SK-N-SH (cell line): ENCODE data around the gene RCOR3. TPM values are rescaled to one million over a fixed set of nuclear protein-coding genes. Genes with fewer than 3 reads are reported as not detected.

ENCODE experiments used
- CTCF ChIA-PET: fragments of 300-600, 350-600 bp; formaldehyde crosslinking; extraction: SDS; loops from one replicate; lab custom pipeline; 2021; lab: Yijun Ruan, JAX
- POLR2A ChIA-PET: fragments of 350-600 bp; sonication (Branson Sonifier 250); formaldehyde crosslinking; extraction: SDS; loops from one replicate; lab custom pipeline; 2020; ENCODE audit warnings: antibody characterized with exemption, inconsistent platforms; lab: Yijun Ruan, JAX
- DNase-seq: peaks from one replicate; pipeline ENCODE4 v3.0.0; 2012
- H2AFZ ChIP-seq: fragments of 200-600 bp; sonication (generic); 2 replicates; pipeline ENCODE4 v1.8.1; 2016; ENCODE audit warnings: antibody characterized with exemption, mild to moderate bottlenecking, low read depth
- H3F3A ChIP-seq: fragments of 200-600 bp; sonication (generic); replicated peaks from 2 replicates; pipeline ENCODE3; 2016; ENCODE audit warnings: antibody characterized with exemption, mild to moderate bottlenecking; ENCODE audit not compliant: insufficient read depth
- H3K27ac ChIP-seq, 2 experiments: fragments of 200-500 bp in 1 of 2; fragments of 200-600 bp in 1 of 2; sonication (Bioruptor generic) in 1 of 2; sonication (generic), shearing (Covaris generic) in 1 of 2; 2 replicates each; pipeline versions ENCODE4 v1.5.1 to v1.6.1; 2014 to 2016; ENCODE audit warnings: low read depth in 2 of 2, inconsistent platforms in 1 of 2, low read length in 1 of 2, mild to moderate bottlenecking in 1 of 2, mixed read lengths in 1 of 2
- H3K27me3 ChIP-seq: fragments of 200-600 bp; sonication (generic), shearing (Covaris generic); 2 replicates; pipeline ENCODE4 v1.6.1; 2016; ENCODE audit warnings: mixed run types; ENCODE audit not compliant: insufficient read depth
- H3K36me3 ChIP-seq, 2 experiments: fragments of 200-500 bp in 1 of 2; fragments of 200-600 bp in 1 of 2; sonication (Bioruptor generic) in 1 of 2; sonication (generic) in 1 of 2; replicated peaks in 1 of 2; 2 replicates each; pipeline versions ENCODE3 to v1.5.1; 2014 to 2016; ENCODE audit warnings: low read length in 1 of 2, mild to moderate bottlenecking in 1 of 2; ENCODE audit not compliant: insufficient read depth in 2 of 2, control insufficient read depth in 1 of 2
- H3K4me1 ChIP-seq, 2 experiments: fragments of 200-500 bp in 1 of 2; fragments of 200-600 bp in 1 of 2; sonication (Bioruptor generic) in 1 of 2; sonication (generic), shearing (Covaris generic) in 1 of 2; 2 replicates each; pipeline versions ENCODE4 v1.5.1 to v1.6.1; 2014 to 2016; ENCODE audit warnings: low read depth in 1 of 2, low read length in 1 of 2, mixed run types in 1 of 2; ENCODE audit not compliant: insufficient read depth in 2 of 2, control insufficient read depth in 1 of 2
- H3K4me2 ChIP-seq: fragments of 200-600 bp; sonication (generic), shearing (Covaris generic); 2 replicates; pipeline ENCODE4 v1.6.1; 2017; ENCODE audit warnings: mixed run types
- H3K4me3 ChIP-seq, 2 experiments: fragments of 200-500 bp in 1 of 2; fragments of 200-600 bp in 1 of 2; sonication (Bioruptor generic) in 1 of 2; sonication (generic), shearing (Covaris generic) in 1 of 2; 2 replicates each; pipeline versions ENCODE4 v1.5.1 to v1.8.1; 2014 to 2016; ENCODE audit warnings: low read depth in 2 of 2, inconsistent platforms in 1 of 2, low read length in 1 of 2, mild to moderate bottlenecking in 1 of 2, mixed read lengths in 1 of 2, moderate library complexity in 1 of 2
- H3K79me2 ChIP-seq: fragments of 200-600 bp; sonication (generic); 2 replicates; pipeline ENCODE4 v1.8.1; 2017; ENCODE audit warnings: mild to moderate bottlenecking; ENCODE audit not compliant: insufficient read depth
- H3K9ac ChIP-seq: fragments of 200-600 bp; sonication (generic); 2 replicates; pipeline ENCODE4 v1.6.1; 2017; ENCODE audit warnings: mixed run types
- H3K9me2 ChIP-seq: fragments of 200-600 bp; sonication (generic); 2 replicates; pipeline ENCODE4 v1.6.1; 2017; ENCODE audit warnings: mixed run types
- H3K9me3 ChIP-seq: fragments of 200-600 bp; sonication (generic); 2 replicates; pipeline ENCODE4 v1.6.1; 2017; ENCODE audit warnings: mixed run types, mild to moderate bottlenecking, moderate library complexity
- H4K20me1 ChIP-seq: fragments of 200-600 bp; sonication (generic); 2 replicates; pipeline ENCODE4 v1.6.1; 2017; ENCODE audit warnings: mild to moderate bottlenecking, mixed run types; ENCODE audit not compliant: insufficient read depth
- ELF1 ChIP-seq: IDR thresholded peaks from 2 replicates; pipeline ENCODE4 v1.4.0; 2012
- EP300 ChIP-seq, 2 experiments: IDR thresholded peaks; 2 replicates each; pipeline versions ENCODE4 v1.4.0 to v1.6.1; 2012; ENCODE audit warnings: borderline replicate concordance in 1 of 2, low read depth in 1 of 2, low read length in 1 of 2
- FOSL2 ChIP-seq: IDR thresholded peaks from 2 replicates; pipeline ENCODE4 v1.4.0; 2012; ENCODE audit warnings: low read depth, mild to moderate bottlenecking, moderate library complexity, borderline replicate concordance
- FOXJ3 ChIP-seq: sonication (generic); formaldehyde crosslinking; IDR thresholded peaks from 2 replicates; pipeline ENCODE4 v1.5.1; 2020; ENCODE audit warnings: mild to moderate bottlenecking, missing genetic modification reagents
- FOXM1 ChIP-seq: IDR thresholded peaks from 2 replicates; pipeline ENCODE4 v1.4.0; 2012; ENCODE audit warnings: low read depth, mild to moderate bottlenecking
- GABPA ChIP-seq: IDR thresholded peaks from 2 replicates; pipeline ENCODE4 v1.4.0; 2012; ENCODE audit warnings: low read depth, mild to moderate bottlenecking
- MEF2A ChIP-seq: IDR thresholded peaks from 2 replicates; pipeline ENCODE4 v1.4.0; 2012; ENCODE audit warnings: low read depth, borderline replicate concordance
- MXI1 ChIP-seq: IDR thresholded peaks from 2 replicates; pipeline ENCODE4 v1.6.1; 2012; ENCODE audit warnings: mild to moderate bottlenecking, low read depth, low read length, improper control_type of control experiment
- NFIC ChIP-seq: IDR thresholded peaks from 2 replicates; pipeline ENCODE4 v1.4.0; 2012; ENCODE audit warnings: borderline replicate concordance
- POLR2AphosphoS5 ChIP-seq: IDR thresholded peaks from 2 replicates; pipeline ENCODE4 v1.6.1; 2012; ENCODE audit warnings: low read depth, low read length
- SIN3A ChIP-seq: IDR thresholded peaks from 2 replicates; pipeline ENCODE4 v1.6.1; 2012; ENCODE audit warnings: low read depth, mild to moderate bottlenecking, low read length, moderate library complexity, borderline replicate concordance
- WGBS: methylation state at CpG from one replicate; pipeline ENCODE4 v1.1.6; 2017; ENCODE audit warnings: low lambda C conversion rate; 5-methylcytosine and 5-hydroxymethylcytosine counted together
- polyA plus RNA-seq, 3 experiments: library from polyadenylated mRNA; depleted of rRNA; stranded (reverse); fragments of >200 nt; gene quantifications; 2 replicates each; pipeline ENCODE4 v1.2.3, GENCODE V29; 2012
- TF ChIP-seq, protein P1 (sequence below): IDR thresholded peaks from 2 replicates; pipeline ENCODE4; 2012
- TF ChIP-seq, protein P2 (sequence below): fragments of 150-350 bp; IDR thresholded peaks from 2 replicates; pipeline ENCODE4 v1.6.1; 2016; ENCODE audit warnings: mild to moderate bottlenecking, low read depth, low read length
- TF ChIP-seq, protein P3 (sequence below): IDR thresholded peaks from 2 replicates; pipeline ENCODE4 v1.4.0; 2012; ENCODE audit warnings: low read depth
- TF ChIP-seq, protein P4 (sequence below): IDR thresholded peaks from 2 replicates; pipeline ENCODE4 v1.4.0; 2012; ENCODE audit warnings: low read depth, borderline replicate concordance
- TF ChIP-seq, protein P5 (sequence below): fragments of 150-350 bp; IDR thresholded peaks from 2 replicates; pipeline ENCODE4 v1.6.1; 2017; ENCODE audit warnings: antibody characterized with exemption, low read length, low read depth, borderline replicate concordance
- TF ChIP-seq, protein P6 (sequence below): IDR thresholded peaks from 2 replicates; pipeline ENCODE4 v1.6.1; 2012; ENCODE audit warnings: mild to moderate bottlenecking, low read depth, low read length, moderate library complexity

The RCOR3 gene
- polyA plus RNA-seq, 1 of the 3 experiments (the other 2 are of a cell fraction) = 18.7 TPM

DNA sequence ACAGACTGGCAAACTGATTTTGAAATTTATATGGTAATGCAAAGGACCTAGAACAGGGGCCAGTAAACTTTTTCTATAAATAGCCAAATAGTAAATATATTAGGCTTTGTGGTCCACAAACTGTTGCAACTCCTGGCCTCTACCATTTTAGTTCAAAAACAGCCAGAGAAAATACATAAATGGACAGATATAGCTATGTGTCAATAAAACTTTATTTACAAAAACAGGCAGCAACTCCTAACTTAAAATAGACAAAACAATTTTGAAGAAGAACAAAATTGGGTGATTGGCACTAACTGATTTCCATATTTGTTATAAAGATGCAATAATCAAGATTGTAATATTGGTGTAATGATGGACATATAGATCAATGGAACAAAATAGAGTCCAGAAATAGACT lies 60.7 kb downstream of the RCOR3 start:
- peaks cover 16 to 19% of the 10 kb centered on the region in 2 experiments for H3K36me3 ChIP-seq
- no peaks in the 10 kb centered on the region for H3F3A ChIP-seq
- CTCF ChIA-PET = no interaction called here
- H3K4me3 ChIP-seq = no peak overlapping the region
- no peak overlapping the region for H3K4me2 ChIP-seq
- no peak for DNase-seq
- H3K27ac ChIP-seq = no peak overlapping the region
- H2AFZ ChIP-seq = no peak overlapping the region
- H3K79me2 ChIP-seq = no peaks in the 10 kb centered on the region
- H3K9me2 ChIP-seq = no peaks in the 10 kb centered on the region
- no peaks in the 10 kb centered on the region for H3K27me3 ChIP-seq
- no peak overlapping the region for H3K9ac ChIP-seq
- H4K20me1 ChIP-seq = no peaks in the 10 kb centered on the region
- POLR2A ChIA-PET = no interaction called here
- H3K4me1 ChIP-seq = no peaks in the 10 kb centered on the region
- H3K9me3 ChIP-seq = no peaks in the 10 kb centered on the region
- TF ChIP-seq FOSL2 (no peak), ELF1 (no peak), EP300 (IDR thresholded peaks at IDR 0.05; ENCODE audit: borderline replicate concordance in 1 of 2, low read depth in 1 of 2, low read length in 1 of 2) (no peak)
- TF ChIP-seq, protein P1, sequence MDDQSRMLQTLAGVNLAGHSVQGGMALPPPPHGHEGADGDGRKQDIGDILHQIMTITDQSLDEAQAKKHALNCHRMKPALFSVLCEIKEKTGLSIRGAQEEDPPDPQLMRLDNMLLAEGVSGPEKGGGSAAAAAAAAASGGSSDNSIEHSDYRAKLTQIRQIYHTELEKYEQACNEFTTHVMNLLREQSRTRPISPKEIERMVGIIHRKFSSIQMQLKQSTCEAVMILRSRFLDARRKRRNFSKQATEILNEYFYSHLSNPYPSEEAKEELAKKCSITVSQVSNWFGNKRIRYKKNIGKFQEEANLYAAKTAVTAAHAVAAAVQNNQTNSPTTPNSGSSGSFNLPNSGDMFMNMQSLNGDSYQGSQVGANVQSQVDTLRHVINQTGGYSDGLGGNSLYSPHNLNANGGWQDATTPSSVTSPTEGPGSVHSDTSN = no peak
- TF ChIP-seq, all 33 proteins: peak for 0

DNA sequence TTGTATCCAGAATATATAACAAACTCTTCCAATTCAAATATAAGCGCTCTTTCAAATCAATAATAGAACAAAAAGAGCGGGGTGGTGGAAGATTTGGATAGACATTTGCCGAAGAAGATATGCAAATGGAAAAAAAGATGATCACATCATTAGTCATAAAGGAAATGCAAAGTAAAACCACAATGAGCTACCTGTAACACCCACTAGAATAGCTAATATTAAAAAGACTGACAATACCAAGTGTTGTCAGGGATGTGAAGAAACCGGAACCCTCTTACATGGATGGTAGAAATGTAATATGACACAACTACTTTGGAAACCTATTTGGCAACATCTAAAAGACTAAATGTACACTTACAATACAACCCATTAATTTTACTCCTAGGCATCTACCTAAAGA lies 61.8 kb downstream of the RCOR3 start:
- peaks cover 6 to 8% of the 10 kb centered on the region in 2 experiments for H3K36me3 ChIP-seq
- no peak overlapping the region for H3K4me3 ChIP-seq
- no peak overlapping the region for H3K27ac ChIP-seq
- POLR2A ChIA-PET = no interaction called here
- no peaks in the 10 kb centered on the region for H3K4me1 ChIP-seq
- 84% methylated on average over 4 of the region's 4 CpGs for WGBS
- DNase-seq = no peak
- no peak overlapping the region for H2AFZ ChIP-seq
- CTCF ChIA-PET = interaction anchor here (5.0 kb wide), 1 partner anchor 194 kb away, joined by 66 read pairs; no protein-coding TSS in a partner anchor
- no peaks in the 10 kb centered on the region for H3K9me3 ChIP-seq
- H3K9me2 ChIP-seq = no peaks in the 10 kb centered on the region
- H3K9ac ChIP-seq = no peak overlapping the region
- H3F3A ChIP-seq = no peaks in the 10 kb centered on the region
- H3K4me2 ChIP-seq = no peak overlapping the region
- no peaks in the 10 kb centered on the region for H4K20me1 ChIP-seq
- H3K79me2 ChIP-seq = no peaks in the 10 kb centered on the region
- H3K27me3 ChIP-seq = no peaks in the 10 kb centered on the region
- TF ChIP-seq NFIC = no peak
- TF ChIP-seq, protein P2, sequence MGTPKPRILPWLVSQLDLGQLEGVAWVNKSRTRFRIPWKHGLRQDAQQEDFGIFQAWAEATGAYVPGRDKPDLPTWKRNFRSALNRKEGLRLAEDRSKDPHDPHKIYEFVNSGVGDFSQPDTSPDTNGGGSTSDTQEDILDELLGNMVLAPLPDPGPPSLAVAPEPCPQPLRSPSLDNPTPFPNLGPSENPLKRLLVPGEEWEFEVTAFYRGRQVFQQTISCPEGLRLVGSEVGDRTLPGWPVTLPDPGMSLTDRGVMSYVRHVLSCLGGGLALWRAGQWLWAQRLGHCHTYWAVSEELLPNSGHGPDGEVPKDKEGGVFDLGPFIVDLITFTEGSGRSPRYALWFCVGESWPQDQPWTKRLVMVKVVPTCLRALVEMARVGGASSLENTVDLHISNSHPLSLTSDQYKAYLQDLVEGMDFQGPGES = no peak
- TF ChIP-seq, protein P3, sequence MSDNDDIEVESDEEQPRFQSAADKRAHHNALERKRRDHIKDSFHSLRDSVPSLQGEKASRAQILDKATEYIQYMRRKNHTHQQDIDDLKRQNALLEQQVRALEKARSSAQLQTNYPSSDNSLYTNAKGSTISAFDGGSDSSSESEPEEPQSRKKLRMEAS = no peak
- TF ChIP-seq, protein P4, sequence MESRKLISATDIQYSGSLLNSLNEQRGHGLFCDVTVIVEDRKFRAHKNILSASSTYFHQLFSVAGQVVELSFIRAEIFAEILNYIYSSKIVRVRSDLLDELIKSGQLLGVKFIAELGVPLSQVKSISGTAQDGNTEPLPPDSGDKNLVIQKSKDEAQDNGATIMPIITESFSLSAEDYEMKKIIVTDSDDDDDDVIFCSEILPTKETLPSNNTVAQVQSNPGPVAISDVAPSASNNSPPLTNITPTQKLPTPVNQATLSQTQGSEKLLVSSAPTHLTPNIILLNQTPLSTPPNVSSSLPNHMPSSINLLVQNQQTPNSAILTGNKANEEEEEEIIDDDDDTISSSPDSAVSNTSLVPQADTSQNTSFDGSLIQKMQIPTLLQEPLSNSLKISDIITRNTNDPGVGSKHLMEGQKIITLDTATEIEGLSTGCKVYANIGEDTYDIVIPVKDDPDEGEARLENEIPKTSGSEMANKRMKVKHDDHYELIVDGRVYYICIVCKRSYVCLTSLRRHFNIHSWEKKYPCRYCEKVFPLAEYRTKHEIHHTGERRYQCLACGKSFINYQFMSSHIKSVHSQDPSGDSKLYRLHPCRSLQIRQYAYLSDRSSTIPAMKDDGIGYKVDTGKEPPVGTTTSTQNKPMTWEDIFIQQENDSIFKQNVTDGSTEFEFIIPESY = no peak
- no peak for TF ChIP-seq ELF1
- no peak for TF ChIP-seq POLR2AphosphoS5
- TF ChIP-seq, protein P5, sequence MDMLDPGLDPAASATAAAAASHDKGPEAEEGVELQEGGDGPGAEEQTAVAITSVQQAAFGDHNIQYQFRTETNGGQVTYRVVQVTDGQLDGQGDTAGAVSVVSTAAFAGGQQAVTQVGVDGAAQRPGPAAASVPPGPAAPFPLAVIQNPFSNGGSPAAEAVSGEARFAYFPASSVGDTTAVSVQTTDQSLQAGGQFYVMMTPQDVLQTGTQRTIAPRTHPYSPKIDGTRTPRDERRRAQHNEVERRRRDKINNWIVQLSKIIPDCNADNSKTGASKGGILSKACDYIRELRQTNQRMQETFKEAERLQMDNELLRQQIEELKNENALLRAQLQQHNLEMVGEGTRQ = no peak
- TF ChIP-seq, protein P6, sequence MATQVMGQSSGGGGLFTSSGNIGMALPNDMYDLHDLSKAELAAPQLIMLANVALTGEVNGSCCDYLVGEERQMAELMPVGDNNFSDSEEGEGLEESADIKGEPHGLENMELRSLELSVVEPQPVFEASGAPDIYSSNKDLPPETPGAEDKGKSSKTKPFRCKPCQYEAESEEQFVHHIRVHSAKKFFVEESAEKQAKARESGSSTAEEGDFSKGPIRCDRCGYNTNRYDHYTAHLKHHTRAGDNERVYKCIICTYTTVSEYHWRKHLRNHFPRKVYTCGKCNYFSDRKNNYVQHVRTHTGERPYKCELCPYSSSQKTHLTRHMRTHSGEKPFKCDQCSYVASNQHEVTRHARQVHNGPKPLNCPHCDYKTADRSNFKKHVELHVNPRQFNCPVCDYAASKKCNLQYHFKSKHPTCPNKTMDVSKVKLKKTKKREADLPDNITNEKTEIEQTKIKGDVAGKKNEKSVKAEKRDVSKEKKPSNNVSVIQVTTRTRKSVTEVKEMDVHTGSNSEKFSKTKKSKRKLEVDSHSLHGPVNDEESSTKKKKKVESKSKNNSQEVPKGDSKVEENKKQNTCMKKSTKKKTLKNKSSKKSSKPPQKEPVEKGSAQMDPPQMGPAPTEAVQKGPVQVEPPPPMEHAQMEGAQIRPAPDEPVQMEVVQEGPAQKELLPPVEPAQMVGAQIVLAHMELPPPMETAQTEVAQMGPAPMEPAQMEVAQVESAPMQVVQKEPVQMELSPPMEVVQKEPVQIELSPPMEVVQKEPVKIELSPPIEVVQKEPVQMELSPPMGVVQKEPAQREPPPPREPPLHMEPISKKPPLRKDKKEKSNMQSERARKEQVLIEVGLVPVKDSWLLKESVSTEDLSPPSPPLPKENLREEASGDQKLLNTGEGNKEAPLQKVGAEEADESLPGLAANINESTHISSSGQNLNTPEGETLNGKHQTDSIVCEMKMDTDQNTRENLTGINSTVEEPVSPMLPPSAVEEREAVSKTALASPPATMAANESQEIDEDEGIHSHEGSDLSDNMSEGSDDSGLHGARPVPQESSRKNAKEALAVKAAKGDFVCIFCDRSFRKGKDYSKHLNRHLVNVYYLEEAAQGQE = no peak
- no peak for TF ChIP-seq GABPA
- TF ChIP-seq, protein P1 = no peak
- no peak for TF ChIP-seq SIN3A
- TF ChIP-seq FOXM1 = no peak
- TF ChIP-seq MEF2A = no peak
- TF ChIP-seq FOXJ3 = no peak
- TF ChIP-seq MXI1 = no peak
